ENCODE data around the gene AATK. TPM values are rescaled to one million over a fixed set of nuclear protein-coding genes. Genes with fewer than 3 reads are reported as not detected.

The AATK gene
- total RNA-seq, 4 donors from 2014 or later = 23.9 to 190 (median 123) TPM

GRCh38 chr17:81115749-81116464, 50.1 kb downstream of the AATK start:
- DNase-seq = no peak
- TF ChIP-seq POLR2A (IDR thresholded peaks at IDR 0.05) = no peak
- no peak for TF ChIP-seq CTCF (IDR thresholded peaks at IDR 0.05)
- H3K4me3 ChIP-seq = no peak overlapping the region
- H3K36me3 ChIP-seq = peaks cover 0 to 33% (median 0%) of the 10 kb centered on the region in 3 donors
- peak overlapping the region in 1 of 4 donors; percentile 5 for H3K27ac ChIP-seq
- H3K4me1 ChIP-seq = peaks cover 0 to 18% (median 7%) of the 10 kb centered on the region in 4 donors
- H3K9me3 ChIP-seq = peaks cover 0 to 4% (median 0%) of the 10 kb centered on the region in 4 donors
- no peaks in the 10 kb centered on the region for H3K27me3 ChIP-seq

- no peak overlapping the region for H3K4me3 ChIP-seq
- DNase-seq = no peak
- peaks cover 0 to 18% (median 7%) of the 10 kb centered on the region in 4 donors for H3K4me1 ChIP-seq
- H3K27me3 ChIP-seq = no peaks in the 10 kb centered on the region
- peaks cover 0 to 26% (median 0%) of the 10 kb centered on the region in 3 donors for H3K36me3 ChIP-seq
- peaks cover 0 to 4% (median 0%) of the 10 kb centered on the region in 4 donors for H3K9me3 ChIP-seq
- TF ChIP-seq POLR2A (IDR thresholded peaks at IDR 0.05) (no peak), CTCF (IDR thresholded peaks at IDR 0.05) (no peak)
- peak overlapping the region in 3 of 4 donors; percentile 32 to 80 (median 74) for H3K27ac ChIP-seq
These were observed 50.8 kb downstream of the AATK start for GRCh38 chr17:81115219-81115618.

- Histone ChIP-seq H3K9me3 (no peaks in the 10 kb centered on the region), H3K4me1 (peaks cover 0 to 18% (median 6%) of the 10 kb centered on the region in 4 donors), H3K27ac (peak overlapping the region in 3 of 4 donors; percentile 32 to 80 (median 74)), H3K4me3 (no peak overlapping the region), H3K27me3 (no peaks in the 10 kb centered on the region), H3K36me3 (peaks cover 0 to 25% (median 0%) of the 10 kb centered on the region in 3 donors)
- peak in 2 of 3 donors; percentile 80 to 81 for DNase-seq
- TF ChIP-seq CTCF (IDR thresholded peaks at IDR 0.05) = no peak
- peak in 1 of 2 donors; percentile 23 for TF ChIP-seq POLR2A (IDR thresholded peaks at IDR 0.05)
These were observed 51.5 kb downstream of the AATK start for GRCh38 chr17:81114351-81115093.

- no peaks in the 10 kb centered on the region for H3K27me3 ChIP-seq
- no peaks in the 10 kb centered on the region for H3K9me3 ChIP-seq
- no peak for TF ChIP-seq CTCF (IDR thresholded peaks at IDR 0.05)
- no peak overlapping the region for H3K4me3 ChIP-seq
- H3K4me1 ChIP-seq = peaks cover 0 to 14% (median 0%) of the 10 kb centered on the region in 4 donors
- peaks cover 0 to 20% (median 0%) of the 10 kb centered on the region in 3 donors for H3K36me3 ChIP-seq
- no peak overlapping the region for H3K27ac ChIP-seq
- no peak for DNase-seq
These were observed 52.8 kb downstream of the AATK start for GRCh38 chr17:81113158-81113724.

GRCh38 chr17:81112450-81112849, 53.6 kb downstream of the AATK start:
- Histone ChIP-seq H3K27me3 (no peaks in the 10 kb centered on the region), H3K4me3 (no peak overlapping the region), H3K9me3 (no peaks in the 10 kb centered on the region), H3K36me3 (peaks cover 0 to 12% (median 0%) of the 10 kb centered on the region in 3 donors), H3K27ac (no peak overlapping the region), H3K4me1 (peaks cover 0 to 14% (median 0%) of the 10 kb centered on the region in 4 donors)
- no peak for DNase-seq
- TF ChIP-seq POLR2A (IDR thresholded peaks at IDR 0.05) = no peak
- no peak for TF ChIP-seq CTCF (IDR thresholded peaks at IDR 0.05)
